D721Med (cell line): Measurements from ENCODE around the gene SLC22A5.

Experiments
- DNase-seq: peaks from one replicate; pipeline ENCODE4 v3.0.0; 2011; ENCODE audit warnings: low spot score; ENCODE audit not compliant: insufficient read length
- FAIRE-seq: peaks from 2 replicates; lab custom pipeline; 2011; peaks lifted over from hg19 to GRCh38; lab: Jason Lieb, UNC
- CTCF ChIP-seq: IDR thresholded peaks from 2 replicates; pipeline ENCODE4 v1.5.1; 2012; ENCODE audit warnings: mild to moderate bottlenecking, control low read depth; ENCODE audit not compliant: insufficient read depth; ENCODE audit errors: missing control alignments

Gene SLC22A5

DNA sequence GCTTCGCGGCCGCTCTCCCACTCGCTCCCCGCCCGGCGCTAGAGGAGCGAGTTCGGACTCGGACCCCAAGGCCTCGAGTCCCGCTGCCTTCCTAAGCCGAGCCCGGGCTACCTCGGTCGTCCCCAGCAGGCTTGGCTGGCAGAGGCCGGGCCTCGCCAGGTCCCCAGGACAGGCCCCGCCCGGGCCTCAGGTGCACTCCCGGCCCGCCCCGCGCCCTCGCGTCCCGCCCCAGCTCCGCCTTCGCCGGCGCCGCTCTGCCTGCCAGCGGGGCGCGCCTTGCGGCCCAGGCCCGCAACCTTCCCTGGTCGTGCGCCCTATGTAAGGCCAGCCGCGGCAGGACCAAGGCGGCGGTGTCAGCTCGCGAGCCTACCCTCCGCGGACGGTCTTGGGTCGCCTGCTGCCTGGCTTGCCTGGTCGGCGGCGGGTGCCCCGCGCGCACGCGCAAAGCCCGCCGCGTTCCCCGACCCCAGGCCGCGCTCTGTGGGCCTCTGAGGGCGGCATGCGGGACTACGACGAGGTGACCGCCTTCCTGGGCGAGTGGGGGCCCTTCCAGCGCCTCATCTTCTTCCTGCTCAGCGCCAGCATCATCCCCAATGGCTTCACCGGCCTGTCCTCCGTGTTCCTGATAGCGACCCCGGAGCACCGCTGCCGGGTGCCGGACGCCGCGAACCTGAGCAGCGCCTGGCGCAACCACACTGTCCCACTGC, at the start of gene SLC22A5:
TSS of gene SLC22A5 (plus strand) at position 237 of the 707 bp plus-strand sequence. CDS start at position 500, 263 bp downstream.
- no peak for FAIRE-seq

GRCh38 chr5:132319975-132320374, 49.5 kb upstream of the SLC22A5 start:
- TF ChIP-seq CTCF = no peak
- no peak for FAIRE-seq
- DNase-seq = no peak

More for the DNA sequence above, at the start of gene SLC22A5:
- TF ChIP-seq CTCF = no peak
- DNase-seq = peak; percentile 56

- no peak for FAIRE-seq
- no peak for TF ChIP-seq CTCF
- no peak for DNase-seq
These were observed 48.3 kb upstream of the SLC22A5 start for GRCh38 chr5:132321109-132321721.

DNA sequence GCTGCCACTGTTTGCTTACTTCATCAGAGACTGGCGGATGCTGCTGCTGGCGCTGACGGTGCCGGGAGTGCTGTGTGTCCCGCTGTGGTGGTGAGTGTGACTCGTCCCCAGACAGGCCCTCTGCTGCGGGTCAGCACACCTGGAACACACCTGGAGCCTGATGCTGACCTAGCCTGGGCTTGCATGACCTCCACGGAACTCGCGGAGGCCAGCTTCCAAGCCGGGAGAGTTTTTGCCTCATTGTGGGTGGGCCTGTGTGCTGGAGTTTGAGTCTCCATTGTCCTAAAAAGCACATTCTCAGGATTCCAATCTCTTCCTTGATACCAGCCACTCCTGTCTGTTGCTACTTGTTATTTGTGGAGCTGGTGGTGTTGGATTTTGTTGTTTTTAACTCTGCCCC, 47.2 kb upstream of the SLC22A5 start:
- TF ChIP-seq CTCF = no peak
- DNase-seq (no peak), FAIRE-seq (no peak)

DNA sequence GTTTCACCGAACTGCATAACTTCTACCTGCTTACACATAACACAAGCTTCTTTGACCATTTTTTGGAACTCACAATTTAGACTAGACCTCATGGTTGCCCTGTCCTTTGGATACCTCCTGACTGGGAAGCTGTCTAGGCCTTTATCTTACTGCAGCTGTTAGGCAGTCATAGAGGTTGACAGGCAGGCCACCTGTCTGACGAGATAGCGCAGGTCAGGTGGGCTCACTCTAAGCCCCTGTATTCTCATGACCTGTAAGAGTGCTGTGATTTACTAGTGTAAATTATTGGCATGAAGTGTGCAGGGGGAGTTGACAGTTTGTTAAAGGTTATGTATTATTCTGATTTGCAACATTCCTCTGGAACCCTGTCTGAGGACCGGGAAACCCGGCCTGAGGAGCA, 46.3 kb upstream of the SLC22A5 start:
- TF ChIP-seq CTCF = no peak
- DNase-seq = no peak
- no peak for FAIRE-seq

DNA sequence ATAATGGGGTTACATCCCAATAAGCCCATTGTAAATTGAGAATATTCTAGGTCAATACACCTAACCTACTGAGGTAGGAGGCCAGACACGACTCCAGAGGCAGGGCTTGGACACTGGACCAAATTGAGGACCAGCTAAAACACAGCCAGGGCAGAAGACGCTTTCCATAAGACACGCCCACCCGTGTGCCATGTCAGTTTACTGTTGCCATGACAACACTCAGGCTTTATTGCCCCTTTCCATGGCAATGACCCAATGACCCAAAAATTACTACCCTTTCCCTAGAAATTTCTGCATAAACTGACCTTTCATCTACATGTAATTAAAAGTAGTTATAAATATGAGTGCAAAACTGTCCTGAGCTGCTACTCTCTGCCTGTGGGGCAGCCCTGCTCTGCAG, 43.8 kb upstream of the SLC22A5 start:
- DNase-seq (no peak), FAIRE-seq (no peak)
- no peak for TF ChIP-seq CTCF
